NCI-H510A (cell line): ENCODE measurements around the gene AP2A2.
"Not testable (repeated sequence)": the region's sequence is repeated elsewhere in the genome, so short reads cannot be mapped to it uniquely, and the experiment has no call there.

Source experiments
- DNase-seq: peaks from one replicate; lab custom pipeline; 2025; lab: John Stamatoyannopoulos, UW

Gene AP2A2

DNA sequence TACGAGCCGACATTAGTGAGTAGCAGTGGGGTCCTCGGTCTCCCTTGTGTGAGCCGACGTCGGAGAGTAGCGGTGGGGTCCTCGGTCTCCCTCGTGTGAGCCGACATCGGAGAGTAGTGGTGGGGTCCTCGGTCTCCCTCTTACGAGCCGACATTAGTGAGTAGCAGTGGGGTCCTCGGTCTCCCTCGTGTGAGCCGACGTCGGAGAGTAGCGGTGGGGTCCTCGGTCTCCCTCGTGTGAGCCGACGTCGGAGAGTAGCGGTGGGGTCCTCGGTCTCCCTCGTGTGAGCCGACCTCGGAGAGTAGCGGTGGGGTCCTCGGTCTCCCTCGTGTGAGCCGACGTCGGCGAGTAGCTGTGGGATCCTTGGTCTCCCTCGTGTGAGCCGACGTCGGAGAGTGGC, 49.7 kb downstream of the AP2A2 start:
- DNase-seq: not testable (repeated sequence)

- no peak for DNase-seq
These were observed 50.2 kb downstream of the AP2A2 start for GRCh38 chr11:975827-976226.

DNA sequence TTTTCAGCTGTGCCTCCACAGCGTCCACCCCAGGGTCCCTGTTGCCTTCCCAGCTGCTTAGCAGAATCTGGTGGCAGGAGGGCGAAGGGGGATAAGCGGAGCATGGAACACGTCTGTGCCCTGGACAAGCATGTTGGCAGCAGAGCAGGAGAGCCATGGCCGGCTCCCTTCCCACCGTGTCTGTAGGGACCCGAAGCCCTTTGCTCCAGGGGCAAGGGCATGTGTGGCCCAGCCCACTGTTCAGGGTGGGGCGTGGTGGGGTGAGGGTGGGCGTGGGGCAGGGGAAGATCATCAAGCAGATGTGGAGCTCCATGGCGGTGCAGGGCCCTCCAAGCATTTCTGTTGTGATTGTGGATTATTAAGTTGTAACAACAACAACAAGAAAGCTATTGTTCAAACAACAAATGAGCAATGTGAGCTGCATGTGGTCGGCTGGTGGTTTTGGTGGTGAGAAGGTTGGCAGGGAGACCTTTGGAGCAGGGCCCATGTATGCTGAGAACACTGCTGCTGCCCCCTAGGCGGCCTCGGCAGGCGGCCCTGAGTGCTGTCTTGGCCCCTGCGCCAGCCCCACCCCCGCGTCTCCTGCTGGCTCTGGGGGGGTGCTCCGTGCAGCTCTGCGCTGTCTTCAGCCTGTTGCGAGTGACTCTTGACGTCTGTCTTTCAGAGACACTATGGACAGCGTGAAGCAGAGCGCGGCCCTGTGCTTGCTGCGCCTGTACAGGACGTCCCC, 50.9 kb downstream of the AP2A2 start:
- no peak for DNase-seq

GRCh38 chr11:977830-978720, 52.4 kb downstream of the AP2A2 start:
- no peak for DNase-seq

GRCh38 chr11:978781-979180, 53.1 kb downstream of the AP2A2 start:
- DNase-seq: no peak

DNA sequence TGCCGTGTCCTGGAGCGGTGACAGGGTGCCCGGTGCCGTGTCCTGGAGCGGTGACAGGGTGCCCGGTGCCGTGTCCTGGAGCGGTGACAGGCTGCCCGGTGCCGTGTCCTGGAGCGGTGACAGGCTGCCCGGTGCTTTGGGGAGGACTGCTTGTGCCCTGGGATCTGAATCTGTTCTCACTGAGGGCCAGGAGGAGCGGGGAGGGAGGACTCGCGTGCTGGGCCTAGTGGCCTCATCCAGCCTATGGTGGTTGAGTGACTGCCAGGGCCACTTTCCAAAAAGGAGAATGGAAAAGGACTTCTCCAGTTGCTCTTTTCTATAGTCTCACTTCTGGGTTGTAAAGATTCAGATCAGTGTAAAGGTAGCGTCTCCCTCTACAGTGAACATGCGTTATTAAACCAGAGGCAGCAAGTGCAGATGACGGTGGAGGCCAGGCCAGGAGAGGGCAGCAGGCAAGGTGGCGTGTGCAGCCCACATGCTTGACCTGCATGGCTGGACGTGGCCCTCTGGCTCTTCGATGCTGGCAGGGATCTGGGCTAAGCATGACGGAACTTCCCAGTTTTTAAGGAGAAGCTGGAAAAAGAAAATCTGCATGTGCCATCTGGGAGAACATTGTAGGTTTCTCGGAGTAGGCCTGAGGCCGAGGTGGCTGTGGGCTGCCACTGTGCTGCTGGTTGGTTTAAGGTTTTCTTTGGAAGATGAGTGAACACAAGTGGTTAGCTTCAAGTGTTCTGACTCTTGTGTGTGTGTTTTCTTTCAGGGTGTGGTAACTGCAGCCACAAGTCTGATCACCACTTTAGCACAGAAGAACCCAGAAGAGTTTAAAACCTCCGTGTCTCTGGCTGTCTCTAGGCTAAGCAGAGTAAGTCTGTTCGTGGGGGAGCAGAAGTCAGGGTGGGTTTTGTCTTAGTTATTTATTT, 55.0 kb downstream of the AP2A2 start:
- no peak for DNase-seq

DNA sequence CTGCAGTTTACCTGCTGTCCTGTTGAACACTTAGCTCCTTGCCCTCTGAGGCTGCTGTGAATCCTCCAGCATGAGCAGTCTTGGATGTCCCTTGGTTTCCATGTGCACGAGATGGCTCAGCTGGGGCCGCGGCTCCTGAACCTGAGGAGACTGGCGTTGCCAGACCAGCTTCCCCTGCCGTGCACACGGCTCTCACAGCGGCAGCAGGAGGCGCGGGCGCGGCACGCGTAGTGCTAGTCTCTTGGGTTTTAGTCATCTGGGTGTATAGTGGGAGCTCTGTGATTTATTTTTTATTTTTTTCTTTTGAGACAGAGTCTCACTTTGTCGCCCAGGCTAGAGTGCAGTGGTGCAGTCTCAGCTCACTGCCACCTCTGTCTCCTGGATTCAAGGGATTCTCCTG, 56.1 kb downstream of the AP2A2 start:
- DNase-seq: no peak

DNA sequence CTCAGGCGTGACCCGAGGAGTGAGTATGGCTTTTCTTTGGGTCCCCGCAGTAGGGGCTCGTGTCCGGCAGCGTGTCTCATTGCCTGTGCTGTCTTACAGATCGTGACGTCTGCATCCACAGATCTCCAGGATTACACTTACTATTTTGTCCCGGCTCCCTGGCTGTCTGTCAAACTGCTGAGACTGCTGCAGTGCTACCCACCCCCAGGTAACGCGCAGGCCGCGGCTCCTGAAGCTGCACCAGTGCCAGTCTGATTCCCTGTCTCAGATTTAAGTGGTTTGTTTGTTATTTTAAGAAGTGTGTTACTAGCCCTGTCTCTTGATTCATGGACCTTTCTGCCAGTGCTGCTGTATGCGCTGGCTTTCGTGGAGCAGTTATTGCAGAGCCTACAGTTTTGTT, 58.9 kb downstream of the AP2A2 start:
- DNase-seq: no peak

DNA sequence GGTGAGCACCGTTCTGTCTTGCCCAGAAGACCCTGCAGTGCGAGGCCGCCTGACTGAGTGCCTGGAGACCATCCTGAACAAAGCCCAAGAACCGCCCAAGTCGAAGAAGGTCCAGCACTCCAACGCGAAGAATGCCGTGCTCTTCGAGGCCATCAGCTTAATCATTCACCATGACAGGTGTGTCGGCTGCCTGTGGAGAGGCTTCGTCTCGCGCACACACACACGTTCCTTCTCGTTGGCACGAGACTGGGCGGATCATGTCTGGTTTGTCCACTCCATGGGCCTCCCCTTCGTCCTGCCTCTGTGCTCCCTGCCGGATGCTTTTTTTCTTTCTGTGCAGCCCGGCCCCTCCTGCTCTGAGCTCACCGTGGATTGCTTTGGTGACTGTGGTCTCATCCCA, 59.7 kb downstream of the AP2A2 start:
- no peak for DNase-seq

DNA sequence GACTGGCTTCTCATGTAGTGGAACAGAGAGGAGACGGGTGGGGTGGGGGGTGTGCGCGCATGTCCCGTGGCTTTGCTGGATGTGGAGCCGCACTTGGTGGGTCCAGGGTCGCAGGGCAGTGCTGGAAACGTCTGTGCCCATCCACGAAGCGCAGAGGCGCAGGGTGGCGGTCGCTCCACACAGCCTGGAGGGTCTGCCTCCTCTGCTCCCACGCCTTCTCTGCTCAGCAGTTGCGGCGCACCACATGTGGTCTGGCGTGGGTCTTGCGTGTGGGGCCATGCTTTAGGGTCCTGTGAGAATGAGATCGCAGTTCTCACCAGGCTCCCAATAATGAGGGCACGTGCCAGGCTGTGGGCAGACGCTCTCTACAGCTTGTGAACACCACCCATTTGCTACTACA, 60.2 kb downstream of the AP2A2 start:
- DNase-seq: no peak

GRCh38 chr11:986270-986951, 60.7 kb downstream of the AP2A2 start:
- peak; percentile 51 for DNase-seq

- no peak for DNase-seq
These were observed 61.3 kb downstream of the AP2A2 start for GRCh38 chr11:986952-987305.

GRCh38 chr11:987671-988070, 62.0 kb downstream of the AP2A2 start:
- no peak for DNase-seq

DNA sequence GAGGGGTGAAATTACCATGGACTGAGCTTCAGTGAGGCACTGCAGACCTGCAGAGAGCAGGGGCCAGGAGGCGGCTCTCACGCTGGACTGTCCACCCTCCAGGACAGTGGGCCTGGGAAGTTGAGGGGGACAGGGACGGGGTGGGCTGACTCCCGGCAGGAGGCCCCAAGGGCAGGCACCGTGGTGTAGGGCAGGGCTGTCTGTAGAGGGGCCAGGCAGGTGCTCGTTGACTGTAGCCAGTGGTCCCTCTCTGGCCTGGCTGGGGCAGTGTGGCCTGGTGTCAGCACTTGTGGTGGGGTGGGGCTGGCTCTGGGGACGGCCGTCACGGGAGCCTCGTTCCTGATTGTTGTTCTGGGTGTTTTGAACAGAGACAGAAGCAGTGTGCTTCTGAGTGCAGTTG, 64.4 kb downstream of the AP2A2 start:
- DNase-seq: no peak

GRCh38 chr11:991034-991433, 65.4 kb downstream of the AP2A2 start:
- DNase-seq: no peak

DNA sequence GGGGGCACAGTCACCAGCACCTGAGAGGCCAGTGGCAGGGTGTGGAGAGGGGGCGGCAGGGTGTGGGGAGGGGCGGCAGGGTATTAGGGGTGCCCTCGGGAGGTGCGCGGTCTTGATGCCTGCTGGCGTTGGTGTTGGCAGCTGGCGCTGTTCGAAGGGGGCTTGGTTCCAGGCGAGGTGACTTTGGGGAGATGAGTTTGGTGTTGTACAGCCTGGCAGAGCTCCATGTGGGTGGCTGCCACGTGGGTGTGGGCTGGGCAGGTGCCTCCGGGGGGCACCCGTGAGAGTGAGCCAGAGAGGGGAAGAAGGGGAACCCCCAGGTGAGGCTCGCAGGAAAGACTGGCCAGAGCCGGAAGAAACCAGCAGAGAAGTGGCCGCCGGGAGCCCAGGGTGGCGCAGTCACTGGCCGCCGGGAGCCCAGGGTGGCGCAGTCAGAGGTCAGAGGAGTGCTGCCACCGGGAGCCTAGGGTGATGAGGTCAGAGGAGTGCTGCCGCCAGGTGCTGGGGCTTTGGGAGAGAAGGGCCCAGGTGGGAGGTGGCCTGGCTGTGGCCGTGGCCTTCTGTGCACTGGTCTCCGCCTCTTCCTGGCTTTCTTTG, 66.1 kb downstream of the AP2A2 start:
- DNase-seq: no peak

- DNase-seq: no peak
These were observed 66.9 kb downstream of the AP2A2 start for GRCh38 chr11:992577-992976.

GRCh38 chr11:993632-994167, 68.0 kb downstream of the AP2A2 start:
- DNase-seq: no peak

- DNase-seq: no peak
These were observed 69.5 kb downstream of the AP2A2 start for GRCh38 chr11:995044-995751.

GRCh38 chr11:995752-996420, 70.2 kb downstream of the AP2A2 start:
- DNase-seq: peak; percentile 46
